Right lobe of liver (tissue), 4 donors: ENCODE results near the gene PSME2.

Experiments used
- CTCF ChIP-seq, 4 donors: fragments of 200-600 bp in 3 of 4; fragments of 450-650 bp in 1 of 4; IDR thresholded peaks; one replicate each; pipeline versions ENCODE4 v1.5.1 to v1.8.0; 2016 to 2022; ENCODE audit warnings: antibody characterized with exemption in 4 of 4, mild to moderate bottlenecking in 2 of 4
- POLR2A ChIP-seq: fragments of 450-650 bp; IDR thresholded peaks from one replicate; pipeline ENCODE4 v1.6.1; 2017; ENCODE audit warnings: antibody characterized with exemption, mild to moderate bottlenecking
- donor health status: DM: no; HTN: no; CAD: no.
- donor health status: DM: no; HTN: no; CAD: no.
- donor health status: DM: no; HTN: yes; CAD: no.

GRCh38 chr14:24160850-24161804, 14.7 kb upstream of the PSME2 start, which contains the start of gene IRF9:
- peak; percentile 92 to 99 (median 95) for TF ChIP-seq CTCF (IDR thresholded peaks at IDR 0.05)
- peak; percentile 56 for TF ChIP-seq POLR2A
